IMR-90 (cell line): ENCODE results near the gene ATOSA. TPM values are rescaled to one million over a fixed set of nuclear protein-coding genes. Genes with fewer than 3 reads are reported as not detected.

Source experiments
- ATAC-seq: fragments of 200-7000 bp; cut with Tn5 transposase; 2 replicates; pipeline ENCODE4 v1.9.1; 2020; ENCODE audit warnings: low read depth, mild to moderate bottlenecking, moderate library complexity
- BruUV-seq: library from RNA; stranded (reverse); fragments of 400-500 nt; replicated peaks from 2 replicates; lab custom pipeline; 2021; lab: Mats Ljungman, UMichigan
- CTCF ChIA-PET: fragments of 300-600 bp; formaldehyde crosslinking; extraction: SDS; loops from one replicate; lab custom pipeline; 2021; ENCODE audit warnings: antibody characterized with exemption; lab: Yijun Ruan, JAX
- POLR2A ChIA-PET: fragments of 300-600 bp; sonication (Branson Sonifier 250); formaldehyde crosslinking; loops from one replicate; lab custom pipeline; 2022; ENCODE audit warnings: antibody characterized with exemption; ENCODE audit not compliant: unreplicated experiment; lab: Charles Lee
- DNase-seq: peaks from one replicate; pipeline ENCODE4 v3.0.0; 2013
- H2AFZ ChIP-seq: replicated peaks from 2 replicates; pipeline ENCODE3; 2013; ENCODE audit warnings: low read length, mild to moderate bottlenecking; ENCODE audit not compliant: poor library complexity
- H2AK5ac ChIP-seq: 2 replicates; pipeline ENCODE4 v1.6.1; 2013; ENCODE audit warnings: low read depth, low read length, inconsistent platforms
- H2AK9ac ChIP-seq: replicated peaks from 2 replicates; pipeline ENCODE3; 2013; ENCODE audit warnings: mild to moderate bottlenecking, low read depth, low read length, moderate library complexity; ENCODE audit not compliant: poor library complexity
- H2BK120ac ChIP-seq: 2 replicates; pipeline ENCODE4 v1.6.1; 2013; ENCODE audit warnings: low read depth, low read length, inconsistent platforms
- H2BK15ac ChIP-seq: 3 replicates; pipeline ENCODE4 v1.6.1; 2013; ENCODE audit warnings: low read depth, low read length, inconsistent platforms
- H2BK20ac ChIP-seq: 2 replicates; pipeline ENCODE4 v1.6.1; 2013; ENCODE audit warnings: low read depth, mild to moderate bottlenecking, inconsistent platforms, low read length, moderate library complexity
- H2BK5ac ChIP-seq: 2 replicates; pipeline ENCODE4 v1.6.1; 2013; ENCODE audit warnings: mild to moderate bottlenecking, low read depth, low read length, inconsistent platforms; ENCODE audit not compliant: poor library complexity, severe bottlenecking
- H3K14ac ChIP-seq: replicated peaks from 2 replicates; pipeline ENCODE4 v1.6.1; 2013; ENCODE audit warnings: low read depth, low read length, inconsistent platforms
- H3K18ac ChIP-seq: 2 replicates; pipeline ENCODE4 v1.6.1; 2013; ENCODE audit warnings: low read depth, low read length, control low read depth
- H3K23ac ChIP-seq: 2 replicates; pipeline ENCODE4 v1.6.1; 2013; ENCODE audit warnings: low read depth, low read length, inconsistent platforms
- H3K27ac ChIP-seq: 2 replicates; pipeline ENCODE4 v1.5.1; 2013; ENCODE audit warnings: mild to moderate bottlenecking, control low read depth, low read length; ENCODE audit not compliant: insufficient read depth
- H3K27me3 ChIP-seq: 2 replicates; pipeline ENCODE4 v1.6.1; 2013; ENCODE audit warnings: low read length; ENCODE audit not compliant: control insufficient read depth, insufficient read depth
- H3K36me3 ChIP-seq: 2 replicates; pipeline ENCODE4 v1.6.1; 2013; ENCODE audit warnings: low read length, mixed read lengths; ENCODE audit not compliant: control insufficient read depth, insufficient read depth
- H3K4ac ChIP-seq: 2 replicates; pipeline ENCODE4 v1.6.1; 2013; ENCODE audit warnings: low read depth, low read length, inconsistent platforms
- H3K4me1 ChIP-seq: 2 replicates; pipeline ENCODE4 v1.6.1; 2013; ENCODE audit warnings: low read length, mixed read lengths; ENCODE audit not compliant: control insufficient read depth, insufficient read depth
- H3K4me2 ChIP-seq: 2 replicates; pipeline ENCODE4 v1.6.1; 2013; ENCODE audit warnings: low read depth, mild to moderate bottlenecking, control low read depth, low read length, moderate library complexity
- H3K4me3 ChIP-seq: 2 replicates; pipeline ENCODE4 v1.5.1; 2013; ENCODE audit warnings: low read depth, mild to moderate bottlenecking, control low read depth, low read length, moderate library complexity; ENCODE audit not compliant: insufficient read depth
- H3K56ac ChIP-seq: 2 replicates; pipeline ENCODE4 v1.6.1; 2013; ENCODE audit warnings: low read length, inconsistent platforms; ENCODE audit not compliant: insufficient read depth; ENCODE audit errors: extremely low read depth
- H3K79me1 ChIP-seq, 2 experiments: 2 replicates each; pipeline ENCODE4 v1.6.1; 2013; ENCODE audit warnings: low read length in 2 of 2, inconsistent platforms in 1 of 2, low read depth in 1 of 2
- H3K9ac ChIP-seq: 2 replicates; pipeline ENCODE4 v1.6.1; 2013; ENCODE audit warnings: low read depth, low read length, control low read depth
- H3K9me1 ChIP-seq: 2 replicates; pipeline ENCODE4 v1.6.1; 2013; ENCODE audit warnings: low read length, inconsistent platforms; ENCODE audit not compliant: insufficient read depth
- H3K9me3 ChIP-seq: 2 replicates; pipeline ENCODE4 v1.6.1; 2013; ENCODE audit warnings: low read length; ENCODE audit not compliant: control insufficient read depth, insufficient read depth
- H4K20me1 ChIP-seq: 2 replicates; pipeline ENCODE4 v1.6.1; 2013; ENCODE audit warnings: low read length, inconsistent platforms; ENCODE audit not compliant: insufficient read depth
- H4K5ac ChIP-seq: 2 replicates; pipeline ENCODE4 v1.6.1; 2013; ENCODE audit warnings: mild to moderate bottlenecking, low read depth, low read length, control low read depth
- H4K8ac ChIP-seq, 2 experiments: 2 replicates each; pipeline ENCODE4 v1.6.1; 2013; ENCODE audit warnings: low read depth in 2 of 2, low read length in 2 of 2, control low read depth in 1 of 2, inconsistent platforms in 1 of 2
- H4K91ac ChIP-seq: 2 replicates; pipeline ENCODE4 v1.6.1; 2013; ENCODE audit warnings: low read depth, low read length, inconsistent platforms; ENCODE audit not compliant: insufficient read depth
- FOS ChIP-seq: fragments of 150-350 bp; IDR thresholded peaks from 2 replicates; pipeline ENCODE4 v1.6.1; 2016; ENCODE audit warnings: low read depth, low read length
- MAFK ChIP-seq: IDR thresholded peaks from 2 replicates; pipeline ENCODE4 v1.6.1; 2012; ENCODE audit warnings: low read depth, low read length, improper control_type of control experiment
- MXI1 ChIP-seq: IDR thresholded peaks from 2 replicates; pipeline ENCODE4 v1.6.1; 2012; ENCODE audit warnings: low read depth, mild to moderate bottlenecking, low read length, moderate library complexity, borderline replicate concordance
- NFE2L2 ChIP-seq: fragments of 150-350 bp; IDR thresholded peaks from 2 replicates; pipeline ENCODE4 v1.6.1; 2016; ENCODE audit warnings: low read depth, mild to moderate bottlenecking, low read length
- RCOR1 ChIP-seq: IDR thresholded peaks from 2 replicates; pipeline ENCODE4 v1.6.1; 2012; ENCODE audit warnings: mild to moderate bottlenecking, low read length, improper control_type of control experiment; ENCODE audit not compliant: insufficient replicate concordance
- WGBS, 2 experiments: methylation state at CpG; one replicate each; pipeline versions ENCODE4 v1.1.5 to v1.1.7; 2013; ENCODE audit warnings: missing lambda C conversion rate in 2 of 2; ENCODE audit not compliant: insufficient read length in 1 of 2; ENCODE audit errors: extremely low coverage in 2 of 2; 5-methylcytosine and 5-hydroxymethylcytosine counted together
- dilution Hi-C: fragments of 300-500 bp; cut with HindIII; formaldehyde crosslinking; loops from one replicate; pipeline ENCODE4 v1.14.3; 2018; ENCODE audit warnings: low sequenced_read_pairs; ENCODE audit not compliant: unreplicated experiment
- in situ Hi-C: fragments of 300-500 bp; cut with MboI; formaldehyde crosslinking; loops from 3 replicates; pipeline ENCODE4 v1.14.3; 2019; ENCODE audit warnings: low sequenced_read_pairs, inconsistent platforms, mixed read lengths
- intact Hi-C: fragments of 100-400 bp; cut with micrococcal nuclease; formaldehyde crosslinking; loops from 2 replicates; pipeline ENCODE4 v1.10.0; 2022
- polyA plus RNA-seq, 3 experiments: library from polyadenylated mRNA; depleted of rRNA; stranded (reverse); fragments of >200 nt; gene quantifications; 2 replicates each; pipeline ENCODE4 v1.2.3, GENCODE V29; 2012; ENCODE audit warnings: low replicate concordance in 1 of 3
- total RNA-seq: library from RNA; depleted of rRNA; stranded (reverse); fragments of >200 nt; gene quantifications from 2 replicates; pipeline ENCODE4 v1.2.3, GENCODE V29; 2012

ATOSA gene
- total and polyA plus RNA-seq, 2 of the 4 experiments (the other 2 are of a cell fraction): 13.2 to 17.2 TPM

GRCh38 chr15:52718551-52718950, 39.4 kb upstream of the ATOSA start:
- ChIA-PET CTCF (no interaction called here), POLR2A (no interaction called here)
- Histone ChIP-seq H4K20me1 (no peaks in the 10 kb centered on the region), H3K4me3 (no peak overlapping the region), H4K91ac (no peak overlapping the region), H2BK20ac (no peak overlapping the region), H3K9me3 (no peaks in the 10 kb centered on the region), H3K4me2 (no peak overlapping the region), H2BK5ac (no peak overlapping the region), H3K4me1 (no peaks in the 10 kb centered on the region), H2BK120ac (no peak overlapping the region), H3K18ac (no peak overlapping the region), H2AFZ (no peak overlapping the region), H3K36me3 (no peaks in the 10 kb centered on the region), H3K23ac (no peak overlapping the region), H4K5ac (no peak overlapping the region), H2AK9ac (no peak overlapping the region), H3K9ac (no peak overlapping the region), H3K27ac (no peak overlapping the region), H3K4ac (no peak overlapping the region), H3K79me1 (no peaks in the 10 kb centered on the region), H3K27me3 (peaks cover 9% of the 10 kb centered on the region), H4K8ac (no peak overlapping the region), H3K14ac (no peak overlapping the region), H2AK5ac (no peak overlapping the region), H3K56ac (no peak overlapping the region), H2BK15ac (no peak overlapping the region), H3K9me1 (no peaks in the 10 kb centered on the region)
- intact Hi-C loops: no loop called here
- WGBS, 2 experiments: no CpG with 5 or more reads among the region's 2 CpGs
- TF ChIP-seq MXI1 (no peak), FOS (no peak), NFE2L2 (no peak), MAFK (no peak), RCOR1 (no peak)
- no TSS peak for BruUV-seq
- in situ Hi-C loops: no loop called here
- dilution Hi-C loops: no loop called here
- DNase-seq (no peak), ATAC-seq (no peak)
